ENCODE results near the gene CBFA2T3. TPM values are rescaled to one million over a fixed set of nuclear protein-coding genes. Genes with fewer than 3 reads are reported as not detected.

CBFA2T3 gene
- total RNA-seq, 4 donors from 2014 or later, result 3.5 to 35.5 (median 6.8) TPM

DNA sequence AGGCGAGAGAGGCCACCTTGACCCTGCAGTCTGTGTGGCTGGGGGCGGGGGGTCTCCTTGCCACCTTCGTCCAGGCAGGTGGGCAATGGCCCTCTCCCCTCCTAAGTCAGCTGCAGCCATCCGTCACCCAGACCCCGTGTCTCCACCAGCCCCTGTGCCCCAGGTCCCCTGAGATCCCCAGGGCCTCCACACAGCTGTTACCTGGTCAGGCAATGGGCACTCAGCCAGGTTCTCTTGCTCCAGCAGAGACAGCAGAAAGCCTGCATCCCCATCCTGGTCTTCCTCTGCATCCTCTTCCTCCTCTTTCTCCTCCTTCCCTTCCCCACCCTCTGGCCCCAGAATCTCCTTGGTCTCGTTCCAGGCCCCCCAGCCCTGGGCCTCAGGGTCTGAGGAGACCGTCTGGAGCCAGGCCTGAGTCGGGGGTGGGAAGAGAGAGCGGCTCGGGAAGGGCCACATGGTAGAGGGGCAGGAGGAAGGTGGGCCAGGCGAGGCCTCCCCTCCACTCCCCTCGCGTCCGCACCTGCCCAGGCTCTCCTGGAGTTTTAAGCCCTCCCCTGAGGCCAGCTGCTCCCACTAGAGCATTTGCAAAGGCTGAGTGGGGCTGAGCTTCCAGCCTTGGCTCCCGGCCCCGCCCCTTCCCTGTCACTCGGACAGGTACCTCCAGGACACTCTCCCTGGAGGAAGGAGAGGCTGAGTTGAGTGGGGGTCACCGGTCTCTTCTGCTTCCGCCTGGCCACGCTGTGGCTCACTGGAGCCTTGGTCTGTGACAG, 110.7 kb downstream of the CBFA2T3 start, which contains the start of gene PABPN1L:
Gene PABPN1L (minus strand): TSS at position 510 of the 770 bp plus-strand sequence. CDS start 54 bp downstream, at position 456.
- H3K36me3 ChIP-seq, result peaks cover 0 to 14% (median 0%) of the 10 kb centered on the region in 3 donors
- no peaks in the 10 kb centered on the region for H3K27me3 ChIP-seq
- H3K4me3 ChIP-seq, result no peak within 1 kb of the TSS
- no peak within 1 kb of the TSS for H3K27ac ChIP-seq
- peaks cover 0 to 5% (median 2%) of the 10 kb centered on the region in 4 donors for H3K4me1 ChIP-seq
- no peak for DNase-seq
- no peaks in the 10 kb centered on the region for H3K9me3 ChIP-seq
- no peak for TF ChIP-seq POLR2A (IDR thresholded peaks at IDR 0.05)
- TF ChIP-seq, protein P1, sequence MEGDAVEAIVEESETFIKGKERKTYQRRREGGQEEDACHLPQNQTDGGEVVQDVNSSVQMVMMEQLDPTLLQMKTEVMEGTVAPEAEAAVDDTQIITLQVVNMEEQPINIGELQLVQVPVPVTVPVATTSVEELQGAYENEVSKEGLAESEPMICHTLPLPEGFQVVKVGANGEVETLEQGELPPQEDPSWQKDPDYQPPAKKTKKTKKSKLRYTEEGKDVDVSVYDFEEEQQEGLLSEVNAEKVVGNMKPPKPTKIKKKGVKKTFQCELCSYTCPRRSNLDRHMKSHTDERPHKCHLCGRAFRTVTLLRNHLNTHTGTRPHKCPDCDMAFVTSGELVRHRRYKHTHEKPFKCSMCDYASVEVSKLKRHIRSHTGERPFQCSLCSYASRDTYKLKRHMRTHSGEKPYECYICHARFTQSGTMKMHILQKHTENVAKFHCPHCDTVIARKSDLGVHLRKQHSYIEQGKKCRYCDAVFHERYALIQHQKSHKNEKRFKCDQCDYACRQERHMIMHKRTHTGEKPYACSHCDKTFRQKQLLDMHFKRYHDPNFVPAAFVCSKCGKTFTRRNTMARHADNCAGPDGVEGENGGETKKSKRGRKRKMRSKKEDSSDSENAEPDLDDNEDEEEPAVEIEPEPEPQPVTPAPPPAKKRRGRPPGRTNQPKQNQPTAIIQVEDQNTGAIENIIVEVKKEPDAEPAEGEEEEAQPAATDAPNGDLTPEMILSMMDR (IDR thresholded peaks at IDR 0.05), result no peak

DNA sequence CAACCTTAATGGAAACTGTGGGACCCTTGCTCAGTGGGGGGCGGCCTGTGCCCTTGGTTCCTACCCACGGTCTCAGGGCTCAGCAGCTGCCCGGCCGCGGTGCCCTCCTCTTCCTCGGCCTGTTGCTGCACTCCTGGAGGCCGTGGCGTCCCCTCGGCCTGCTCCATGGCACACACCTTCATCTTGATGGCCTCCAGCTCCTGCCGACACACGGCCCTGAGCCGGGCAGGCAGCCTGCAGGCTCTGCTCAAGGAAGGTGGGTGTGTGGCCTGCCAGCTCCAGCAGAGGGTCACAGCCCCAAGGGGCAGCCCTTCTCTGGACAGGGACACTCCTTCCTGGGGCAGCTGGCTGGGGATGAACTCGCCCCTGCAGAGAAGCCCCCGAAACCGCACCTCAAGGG, 111.3 kb downstream of the CBFA2T3 start:
- no peak overlapping the region for H3K27ac ChIP-seq
- no peaks in the 10 kb centered on the region for H3K27me3 ChIP-seq
- H3K36me3 ChIP-seq, result peaks cover 0 to 20% (median 0%) of the 10 kb centered on the region in 3 donors
- peaks cover 0 to 3% (median 0%) of the 10 kb centered on the region in 4 donors for H3K4me1 ChIP-seq
- no peak for TF ChIP-seq POLR2A (IDR thresholded peaks at IDR 0.05)
- TF ChIP-seq, protein P1 (IDR thresholded peaks at IDR 0.05), result no peak
- no peak overlapping the region for H3K4me3 ChIP-seq
- no peak for DNase-seq
- no peaks in the 10 kb centered on the region for H3K9me3 ChIP-seq

DNA sequence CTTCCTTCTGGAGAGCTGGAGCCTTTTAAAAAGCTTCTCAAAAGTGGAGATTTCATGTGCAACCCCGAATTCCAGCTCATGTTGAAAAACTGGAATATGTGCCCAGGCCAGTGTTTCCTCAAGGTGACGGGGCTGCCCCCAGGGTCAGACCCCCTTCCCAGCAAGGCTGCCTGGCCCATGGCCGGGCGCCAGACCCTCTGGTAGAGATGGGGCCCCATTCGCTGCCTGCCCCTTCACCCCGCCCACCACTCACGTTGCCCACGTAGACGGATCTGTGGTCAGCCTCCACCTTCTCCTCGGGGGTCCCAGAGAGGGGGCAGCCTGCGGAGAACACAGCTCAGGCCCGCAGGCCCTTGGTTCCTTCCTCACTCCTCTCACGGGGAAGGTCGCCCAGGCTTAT, 111.7 kb downstream of the CBFA2T3 start:
- Histone ChIP-seq H3K9me3 (no peaks in the 10 kb centered on the region), H3K27me3 (no peaks in the 10 kb centered on the region), H3K4me3 (no peak overlapping the region), H3K4me1 (peaks cover 0 to under 1% (median 0%) of the 10 kb centered on the region in 4 donors), H3K27ac (no peak overlapping the region), H3K36me3 (peaks cover 0 to 24% (median 0%) of the 10 kb centered on the region in 3 donors)
- no peak for DNase-seq
- TF ChIP-seq, protein P1 (IDR thresholded peaks at IDR 0.05), result no peak
- TF ChIP-seq POLR2A (IDR thresholded peaks at IDR 0.05), result no peak

DNA sequence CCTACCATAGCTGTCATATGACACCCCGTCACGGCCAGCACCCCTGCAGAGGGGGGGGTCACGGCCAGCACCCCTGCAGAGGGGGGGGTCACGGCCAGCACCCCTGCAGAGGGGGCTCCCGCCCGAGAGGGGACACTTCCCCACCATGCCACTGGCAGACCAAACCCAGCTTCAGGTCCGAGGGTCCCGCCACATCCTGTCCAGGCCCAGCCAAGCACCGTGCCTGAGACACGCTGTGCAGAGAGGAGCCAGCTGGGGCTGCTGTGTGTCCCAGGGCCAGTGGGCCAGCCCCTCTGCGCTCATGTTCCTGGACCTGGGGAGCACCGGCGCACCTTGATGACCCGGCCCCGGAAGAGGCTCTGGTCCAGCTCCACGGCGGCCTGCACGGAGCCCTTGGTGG, 112.5 kb downstream of the CBFA2T3 start:
- TF ChIP-seq, protein P1 (IDR thresholded peaks at IDR 0.05), result no peak
- no peak for TF ChIP-seq POLR2A (IDR thresholded peaks at IDR 0.05)
- Histone ChIP-seq H3K27ac (no peak overlapping the region), H3K4me3 (no peak overlapping the region), H3K4me1 (no peaks in the 10 kb centered on the region), H3K9me3 (no peaks in the 10 kb centered on the region), H3K27me3 (no peaks in the 10 kb centered on the region), H3K36me3 (peaks cover 0 to 32% (median 0%) of the 10 kb centered on the region in 3 donors)
- DNase-seq, result no peak

DNA sequence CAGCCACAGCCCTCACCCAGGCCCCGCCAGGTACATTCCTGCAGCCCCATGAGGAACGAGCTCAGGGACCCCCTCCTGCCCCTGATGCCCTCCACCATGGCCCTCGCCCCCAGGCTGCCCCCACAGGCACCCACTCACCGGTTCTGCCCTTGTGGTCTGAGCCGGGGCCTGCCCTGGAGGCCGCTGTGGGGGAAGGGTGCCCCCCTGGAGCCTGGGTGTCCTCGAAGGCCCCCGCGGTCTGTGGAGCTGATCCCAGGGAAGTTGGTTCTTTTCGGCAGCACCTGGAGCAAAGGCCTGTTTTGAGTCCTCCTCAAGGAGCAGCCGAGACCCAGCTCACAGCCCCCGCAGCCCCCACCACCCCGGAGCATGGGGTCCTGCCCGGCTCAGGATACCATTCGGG, 112.9 kb downstream of the CBFA2T3 start:
- Histone ChIP-seq H3K4me1 (no peaks in the 10 kb centered on the region), H3K4me3 (no peak overlapping the region), H3K27ac (no peak overlapping the region), H3K36me3 (peaks cover 0 to 36% (median 0%) of the 10 kb centered on the region in 3 donors), H3K27me3 (no peaks in the 10 kb centered on the region), H3K9me3 (no peaks in the 10 kb centered on the region)
- DNase-seq, result no peak
- TF ChIP-seq, protein P1 (IDR thresholded peaks at IDR 0.05), result no peak
- TF ChIP-seq POLR2A (IDR thresholded peaks at IDR 0.05), result no peak
